IMR-90 (cell line): ENCODE measurements around the gene GNAS. TPM values are rescaled to one million over a fixed set of nuclear protein-coding genes. Genes with fewer than 3 reads are reported as not detected.

ENCODE experiments used
- ATAC-seq: fragments of 200-7000 bp; cut with Tn5 transposase; 2 replicates; pipeline ENCODE4 v1.9.1; 2020; ENCODE audit warnings: low read depth, mild to moderate bottlenecking, moderate library complexity
- BruUV-seq: library from RNA; stranded (reverse); fragments of 400-500 nt; replicated peaks from 2 replicates; lab custom pipeline; 2021; lab: Mats Ljungman, UMichigan
- CTCF ChIA-PET: fragments of 300-600 bp; formaldehyde crosslinking; extraction: SDS; loops from one replicate; lab custom pipeline; 2021; ENCODE audit warnings: antibody characterized with exemption; lab: Yijun Ruan, JAX
- POLR2A ChIA-PET: fragments of 300-600 bp; sonication (Branson Sonifier 250); formaldehyde crosslinking; loops from one replicate; lab custom pipeline; 2022; ENCODE audit warnings: antibody characterized with exemption; ENCODE audit not compliant: unreplicated experiment; lab: Charles Lee
- DNase-seq: peaks from one replicate; pipeline ENCODE4 v3.0.0; 2013
- H2AFZ ChIP-seq: replicated peaks from 2 replicates; pipeline ENCODE3; 2013; ENCODE audit warnings: low read length, mild to moderate bottlenecking; ENCODE audit not compliant: poor library complexity
- H2AK5ac ChIP-seq: 2 replicates; pipeline ENCODE4 v1.6.1; 2013; ENCODE audit warnings: low read depth, low read length, inconsistent platforms
- H2AK9ac ChIP-seq: replicated peaks from 2 replicates; pipeline ENCODE3; 2013; ENCODE audit warnings: mild to moderate bottlenecking, low read depth, low read length, moderate library complexity; ENCODE audit not compliant: poor library complexity
- H2BK120ac ChIP-seq: 2 replicates; pipeline ENCODE4 v1.6.1; 2013; ENCODE audit warnings: low read depth, low read length, inconsistent platforms
- H2BK15ac ChIP-seq: 3 replicates; pipeline ENCODE4 v1.6.1; 2013; ENCODE audit warnings: low read depth, low read length, inconsistent platforms
- H2BK20ac ChIP-seq: 2 replicates; pipeline ENCODE4 v1.6.1; 2013; ENCODE audit warnings: low read depth, mild to moderate bottlenecking, inconsistent platforms, low read length, moderate library complexity
- H2BK5ac ChIP-seq: 2 replicates; pipeline ENCODE4 v1.6.1; 2013; ENCODE audit warnings: mild to moderate bottlenecking, low read depth, low read length, inconsistent platforms; ENCODE audit not compliant: poor library complexity, severe bottlenecking
- H3K14ac ChIP-seq: replicated peaks from 2 replicates; pipeline ENCODE4 v1.6.1; 2013; ENCODE audit warnings: low read depth, low read length, inconsistent platforms
- H3K18ac ChIP-seq: 2 replicates; pipeline ENCODE4 v1.6.1; 2013; ENCODE audit warnings: low read depth, low read length, control low read depth
- H3K23ac ChIP-seq: 2 replicates; pipeline ENCODE4 v1.6.1; 2013; ENCODE audit warnings: low read depth, low read length, inconsistent platforms
- H3K27ac ChIP-seq: 2 replicates; pipeline ENCODE4 v1.5.1; 2013; ENCODE audit warnings: mild to moderate bottlenecking, control low read depth, low read length; ENCODE audit not compliant: insufficient read depth
- H3K27me3 ChIP-seq: 2 replicates; pipeline ENCODE4 v1.6.1; 2013; ENCODE audit warnings: low read length; ENCODE audit not compliant: control insufficient read depth, insufficient read depth
- H3K36me3 ChIP-seq: 2 replicates; pipeline ENCODE4 v1.6.1; 2013; ENCODE audit warnings: low read length, mixed read lengths; ENCODE audit not compliant: control insufficient read depth, insufficient read depth
- H3K4ac ChIP-seq: 2 replicates; pipeline ENCODE4 v1.6.1; 2013; ENCODE audit warnings: low read depth, low read length, inconsistent platforms
- H3K4me1 ChIP-seq: 2 replicates; pipeline ENCODE4 v1.6.1; 2013; ENCODE audit warnings: low read length, mixed read lengths; ENCODE audit not compliant: control insufficient read depth, insufficient read depth
- H3K4me2 ChIP-seq: 2 replicates; pipeline ENCODE4 v1.6.1; 2013; ENCODE audit warnings: low read depth, mild to moderate bottlenecking, control low read depth, low read length, moderate library complexity
- H3K4me3 ChIP-seq: 2 replicates; pipeline ENCODE4 v1.5.1; 2013; ENCODE audit warnings: low read depth, mild to moderate bottlenecking, control low read depth, low read length, moderate library complexity; ENCODE audit not compliant: insufficient read depth
- H3K56ac ChIP-seq: 2 replicates; pipeline ENCODE4 v1.6.1; 2013; ENCODE audit warnings: low read length, inconsistent platforms; ENCODE audit not compliant: insufficient read depth; ENCODE audit errors: extremely low read depth
- H3K79me1 ChIP-seq, 2 experiments: 2 replicates each; pipeline ENCODE4 v1.6.1; 2013; ENCODE audit warnings: low read length in 2 of 2, inconsistent platforms in 1 of 2, low read depth in 1 of 2
- H3K9ac ChIP-seq: 2 replicates; pipeline ENCODE4 v1.6.1; 2013; ENCODE audit warnings: low read depth, low read length, control low read depth
- H3K9me1 ChIP-seq: 2 replicates; pipeline ENCODE4 v1.6.1; 2013; ENCODE audit warnings: low read length, inconsistent platforms; ENCODE audit not compliant: insufficient read depth
- H3K9me3 ChIP-seq: 2 replicates; pipeline ENCODE4 v1.6.1; 2013; ENCODE audit warnings: low read length; ENCODE audit not compliant: control insufficient read depth, insufficient read depth
- H4K20me1 ChIP-seq: 2 replicates; pipeline ENCODE4 v1.6.1; 2013; ENCODE audit warnings: low read length, inconsistent platforms; ENCODE audit not compliant: insufficient read depth
- H4K5ac ChIP-seq: 2 replicates; pipeline ENCODE4 v1.6.1; 2013; ENCODE audit warnings: mild to moderate bottlenecking, low read depth, low read length, control low read depth
- H4K8ac ChIP-seq, 2 experiments: 2 replicates each; pipeline ENCODE4 v1.6.1; 2013; ENCODE audit warnings: low read depth in 2 of 2, low read length in 2 of 2, control low read depth in 1 of 2, inconsistent platforms in 1 of 2
- H4K91ac ChIP-seq: 2 replicates; pipeline ENCODE4 v1.6.1; 2013; ENCODE audit warnings: low read depth, low read length, inconsistent platforms; ENCODE audit not compliant: insufficient read depth
- CHD1 ChIP-seq: IDR thresholded peaks from 2 replicates; pipeline ENCODE4 v1.6.1; 2012; ENCODE audit warnings: low read depth, low read length, improper control_type of control experiment
- MAFK ChIP-seq: IDR thresholded peaks from 2 replicates; pipeline ENCODE4 v1.6.1; 2012; ENCODE audit warnings: low read depth, low read length, improper control_type of control experiment
- MXI1 ChIP-seq: IDR thresholded peaks from 2 replicates; pipeline ENCODE4 v1.6.1; 2012; ENCODE audit warnings: low read depth, mild to moderate bottlenecking, low read length, moderate library complexity, borderline replicate concordance
- NFE2L2 ChIP-seq: fragments of 150-350 bp; IDR thresholded peaks from 2 replicates; pipeline ENCODE4 v1.6.1; 2016; ENCODE audit warnings: low read depth, mild to moderate bottlenecking, low read length
- RAD21 ChIP-seq: IDR thresholded peaks from 2 replicates; pipeline ENCODE4 v1.6.1; 2012; ENCODE audit warnings: low read length, improper control_type of control experiment
- RFX5 ChIP-seq: IDR thresholded peaks from 2 replicates; pipeline ENCODE4 v1.8.0; 2012; ENCODE audit warnings: low read depth, mild to moderate bottlenecking, low read length, moderate library complexity
- SMC3 ChIP-seq: fragments of 150-350 bp; IDR thresholded peaks from 2 replicates; pipeline ENCODE4 v1.6.1; 2016; ENCODE audit warnings: low read depth, mild to moderate bottlenecking, antibody characterized with exemption, low read length, moderate library complexity
- WGBS, 2 experiments: methylation state at CpG; one replicate each; pipeline versions ENCODE4 v1.1.5 to v1.1.7; 2013; ENCODE audit warnings: missing lambda C conversion rate in 2 of 2; ENCODE audit not compliant: insufficient read length in 1 of 2; ENCODE audit errors: extremely low coverage in 2 of 2; 5-methylcytosine and 5-hydroxymethylcytosine counted together
- dilution Hi-C: fragments of 300-500 bp; cut with HindIII; formaldehyde crosslinking; loops from one replicate; pipeline ENCODE4 v1.14.3; 2018; ENCODE audit warnings: low sequenced_read_pairs; ENCODE audit not compliant: unreplicated experiment
- in situ Hi-C: fragments of 300-500 bp; cut with MboI; formaldehyde crosslinking; loops from 3 replicates; pipeline ENCODE4 v1.14.3; 2019; ENCODE audit warnings: low sequenced_read_pairs, inconsistent platforms, mixed read lengths
- intact Hi-C: fragments of 100-400 bp; cut with micrococcal nuclease; formaldehyde crosslinking; loops from 2 replicates; pipeline ENCODE4 v1.10.0; 2022
- polyA plus RNA-seq, 3 experiments: library from polyadenylated mRNA; depleted of rRNA; stranded (reverse); fragments of >200 nt; gene quantifications; 2 replicates each; pipeline ENCODE4 v1.2.3, GENCODE V29; 2012; ENCODE audit warnings: low replicate concordance in 1 of 3
- total RNA-seq: library from RNA; depleted of rRNA; stranded (reverse); fragments of >200 nt; gene quantifications from 2 replicates; pipeline ENCODE4 v1.2.3, GENCODE V29; 2012
- TF ChIP-seq, protein P1 (sequence below): fragments of 150-350 bp; IDR thresholded peaks from 2 replicates; pipeline ENCODE4 v1.6.1; 2016; ENCODE audit warnings: low read depth, mild to moderate bottlenecking, low read length, moderate library complexity, borderline replicate concordance
- TF ChIP-seq, protein P2 (sequence below): conservative IDR thresholded peaks from 2 replicates; pipeline ENCODE4 v1.5.1; 2012; ENCODE audit warnings: mild to moderate bottlenecking, low read depth, low read length, improper control_type of control experiment

Gene GNAS
- total and polyA plus RNA-seq, 2 of the 4 experiments (the other 2 are of a cell fraction), result 397 to 1,356 TPM

DNA sequence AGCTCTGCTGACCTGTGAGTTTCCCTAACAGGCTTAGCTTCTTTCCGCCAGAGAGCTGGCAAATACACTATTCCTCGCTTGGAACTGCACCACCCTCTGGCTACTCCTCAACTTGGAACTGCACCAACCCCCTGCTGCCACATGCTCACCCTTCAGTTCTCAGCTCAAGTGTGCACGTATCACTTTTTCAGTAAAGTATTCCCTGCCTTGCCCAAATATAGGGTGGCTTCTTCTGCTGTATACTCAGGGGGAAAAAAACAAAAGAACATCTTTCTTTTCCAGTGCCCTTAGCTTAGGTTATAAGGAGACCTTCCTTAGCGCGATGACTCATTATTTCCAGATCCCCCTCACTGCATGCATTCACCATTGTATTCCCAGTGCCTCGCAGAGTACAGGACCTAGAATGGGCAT lies 23.0 kb upstream of the GNAS start:
- peaks cover 8% of the 10 kb centered on the region; the same call in 1 of the 2 replicates for H3K36me3 ChIP-seq
- H3K56ac ChIP-seq, result no peak overlapping the region
- peak; percentile 4 for DNase-seq
- no peak overlapping the region for H2BK20ac ChIP-seq
- no peak overlapping the region for H2BK5ac ChIP-seq
- 71% methylated on average over 4 of the region's 6 CpGs; no CpG with 5 or more reads in 1 of the 2 experiments for WGBS, 2 experiments
- no peak overlapping the region for H4K91ac ChIP-seq
- no peak overlapping the region for H3K4me3 ChIP-seq
- dilution Hi-C loops (no loop called here), intact Hi-C loops (no loop called here), in situ Hi-C loops (no loop called here)
- no peak overlapping the region for H2AK9ac ChIP-seq
- no peak overlapping the region for H3K23ac ChIP-seq
- H3K27me3 ChIP-seq, result peaks cover 4% of the 10 kb centered on the region
- no peaks in the 10 kb centered on the region; the same call in 1 of the 2 replicates for H4K20me1 ChIP-seq
- CTCF ChIA-PET, result interaction anchor here (0.6 kb wide), 1 partner anchor 148 kb away, joined by 4 read pairs; no protein-coding TSS in a partner anchor
- H3K79me1 ChIP-seq, result no peaks in the 10 kb centered on the region
- POLR2A ChIA-PET, result no interaction called here
- H2AFZ ChIP-seq, result no peak overlapping the region
- no peak overlapping the region for H3K4me2 ChIP-seq
- H3K9ac ChIP-seq, result no peak overlapping the region
- H2AK5ac ChIP-seq, result no peak overlapping the region
- H4K8ac ChIP-seq, result no peak overlapping the region
- no peaks in the 10 kb centered on the region for H3K4me1 ChIP-seq
- no peak for TF ChIP-seq RFX5
- TF ChIP-seq CHD1, result no peak
- TF ChIP-seq, protein P1, sequence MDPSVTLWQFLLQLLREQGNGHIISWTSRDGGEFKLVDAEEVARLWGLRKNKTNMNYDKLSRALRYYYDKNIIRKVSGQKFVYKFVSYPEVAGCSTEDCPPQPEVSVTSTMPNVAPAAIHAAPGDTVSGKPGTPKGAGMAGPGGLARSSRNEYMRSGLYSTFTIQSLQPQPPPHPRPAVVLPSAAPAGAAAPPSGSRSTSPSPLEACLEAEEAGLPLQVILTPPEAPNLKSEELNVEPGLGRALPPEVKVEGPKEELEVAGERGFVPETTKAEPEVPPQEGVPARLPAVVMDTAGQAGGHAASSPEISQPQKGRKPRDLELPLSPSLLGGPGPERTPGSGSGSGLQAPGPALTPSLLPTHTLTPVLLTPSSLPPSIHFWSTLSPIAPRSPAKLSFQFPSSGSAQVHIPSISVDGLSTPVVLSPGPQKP, result no peak
- TF ChIP-seq MAFK, result no peak
- no peak for TF ChIP-seq SMC3
- TF ChIP-seq MXI1, result no peak
- no peak for TF ChIP-seq NFE2L2
- TF ChIP-seq, protein P2, sequence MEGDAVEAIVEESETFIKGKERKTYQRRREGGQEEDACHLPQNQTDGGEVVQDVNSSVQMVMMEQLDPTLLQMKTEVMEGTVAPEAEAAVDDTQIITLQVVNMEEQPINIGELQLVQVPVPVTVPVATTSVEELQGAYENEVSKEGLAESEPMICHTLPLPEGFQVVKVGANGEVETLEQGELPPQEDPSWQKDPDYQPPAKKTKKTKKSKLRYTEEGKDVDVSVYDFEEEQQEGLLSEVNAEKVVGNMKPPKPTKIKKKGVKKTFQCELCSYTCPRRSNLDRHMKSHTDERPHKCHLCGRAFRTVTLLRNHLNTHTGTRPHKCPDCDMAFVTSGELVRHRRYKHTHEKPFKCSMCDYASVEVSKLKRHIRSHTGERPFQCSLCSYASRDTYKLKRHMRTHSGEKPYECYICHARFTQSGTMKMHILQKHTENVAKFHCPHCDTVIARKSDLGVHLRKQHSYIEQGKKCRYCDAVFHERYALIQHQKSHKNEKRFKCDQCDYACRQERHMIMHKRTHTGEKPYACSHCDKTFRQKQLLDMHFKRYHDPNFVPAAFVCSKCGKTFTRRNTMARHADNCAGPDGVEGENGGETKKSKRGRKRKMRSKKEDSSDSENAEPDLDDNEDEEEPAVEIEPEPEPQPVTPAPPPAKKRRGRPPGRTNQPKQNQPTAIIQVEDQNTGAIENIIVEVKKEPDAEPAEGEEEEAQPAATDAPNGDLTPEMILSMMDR, result no peak
- TF ChIP-seq RAD21, result no peak
- H3K9me1 ChIP-seq, result no peaks in the 10 kb centered on the region; the same call in 1 of the 2 replicates
- no peak for ATAC-seq
- no peak overlapping the region for H3K4ac ChIP-seq
- H2BK15ac ChIP-seq, result no peak overlapping the region
- no peak overlapping the region for H4K5ac ChIP-seq
- no TSS peak for BruUV-seq
- H3K27ac ChIP-seq, result no peak overlapping the region
- no peak overlapping the region for H2BK120ac ChIP-seq
- no peak overlapping the region for H3K14ac ChIP-seq
- H3K9me3 ChIP-seq, result no peaks in the 10 kb centered on the region
- H3K18ac ChIP-seq, result no peak overlapping the region
